Measurements from ENCODE around the gene DGCR2. TPM values are rescaled to one million over a fixed set of nuclear protein-coding genes. Genes with fewer than 3 reads are reported as not detected.
"Not testable (repeated sequence)": the region's sequence is repeated elsewhere in the genome, so short reads cannot be mapped to it uniquely, and the experiment has no call there.

The DGCR2 gene
- total RNA-seq, 1 donor from 2014 or later = 35.2 TPM

GRCh38 chr22:19094393-19094997, 27.7 kb downstream of the DGCR2 start:
- intact Hi-C loops (cut with DNase I) = no loop called here
- DNase-seq (ENCODE audit: low spot score) = no peak

GRCh38 chr22:19092725-19093124, 29.5 kb downstream of the DGCR2 start:
- DNase-seq (ENCODE audit: low spot score) = no peak
- intact Hi-C loops (cut with DNase I) = no loop called here

GRCh38 chr22:19090586-19091127, 31.6 kb downstream of the DGCR2 start:
- no peak for DNase-seq (ENCODE audit: low spot score)
- intact Hi-C loops (cut with DNase I) = no loop called here

DNA sequence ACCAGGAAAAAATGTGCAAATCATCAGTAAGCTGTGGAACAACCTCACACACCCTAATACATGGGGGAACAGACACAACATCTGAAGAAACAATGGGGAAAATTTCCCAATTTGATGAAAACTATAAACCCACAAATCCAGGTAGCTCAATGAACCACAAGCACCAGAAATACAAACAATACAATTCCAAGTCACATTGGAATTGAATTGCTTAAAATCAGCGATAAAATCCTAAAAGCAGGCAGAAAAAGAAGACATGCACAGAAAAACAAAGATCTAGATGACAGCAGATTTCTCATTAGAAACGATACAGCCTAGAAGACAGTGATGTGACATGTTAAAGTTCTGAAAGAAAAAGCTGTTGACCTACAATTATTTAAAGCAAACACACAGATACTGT, 32.0 kb downstream of the DGCR2 start:
- intact Hi-C loops (cut with DNase I) = no loop called here
- DNase-seq (ENCODE audit: low spot score) = no peak

GRCh38 chr22:19088866-19089595, 33.2 kb downstream of the DGCR2 start:
- intact Hi-C loops (cut with DNase I) = no loop called here
- DNase-seq (ENCODE audit: low spot score) = no peak

- DNase-seq (ENCODE audit: low spot score) = no peak
- intact Hi-C loops (cut with DNase I) = no loop called here
Observed at GRCh38 chr22:19086896-19087295, 35.3 kb downstream of the DGCR2 start.

- no peak for DNase-seq (ENCODE audit: low spot score)
- intact Hi-C loops (cut with DNase I) = no loop called here
Observed at GRCh38 chr22:19086417-19086816, 35.8 kb downstream of the DGCR2 start.

GRCh38 chr22:19085233-19085718, 36.9 kb downstream of the DGCR2 start:
- no peak for DNase-seq (ENCODE audit: low spot score)
- intact Hi-C loops (cut with DNase I) = no loop called here

- intact Hi-C loops (cut with DNase I) = not testable (repeated sequence)
Observed at GRCh38 chr22:19084586-19084985, 37.6 kb downstream of the DGCR2 start.

GRCh38 chr22:19084126-19084525, 38.1 kb downstream of the DGCR2 start:
- intact Hi-C loops (cut with DNase I); DNase-seq (ENCODE audit: low spot score): not testable (repeated sequence)

More at GRCh38 chr22:19084586-19084985, 37.6 kb downstream of the DGCR2 start:
- not testable (repeated sequence) for DNase-seq (ENCODE audit: low spot score)

GRCh38 chr22:19082793-19083192, 39.4 kb downstream of the DGCR2 start:
- no peak for DNase-seq (ENCODE audit: low spot score)

GRCh38 chr22:19082101-19082500, 40.1 kb downstream of the DGCR2 start:
- DNase-seq (ENCODE audit: low spot score) = no peak
- intact Hi-C loops (cut with DNase I) = no loop called here

More at GRCh38 chr22:19082793-19083192, 39.4 kb downstream of the DGCR2 start:
- intact Hi-C loops (cut with DNase I) = no loop called here

DNA sequence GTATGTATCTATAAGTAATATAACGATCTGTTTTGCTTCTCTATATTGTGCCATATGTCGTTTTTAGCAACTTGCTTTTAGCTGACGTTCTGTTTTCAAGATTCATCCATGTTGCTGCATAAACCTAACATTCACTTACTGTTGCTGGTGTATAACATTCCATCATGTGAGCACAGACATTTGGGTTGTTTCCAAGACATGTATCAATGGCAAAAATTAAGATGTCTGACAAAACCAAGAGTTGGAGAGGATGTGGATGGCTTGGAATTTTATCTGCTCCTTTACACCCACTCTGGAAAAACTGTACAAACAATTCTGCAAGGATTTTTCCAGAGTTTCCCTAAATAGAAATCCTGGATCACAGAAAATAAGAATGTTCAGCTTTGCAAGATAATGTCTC, 40.9 kb downstream of the DGCR2 start:
- DNase-seq (ENCODE audit: low spot score) = no peak
- intact Hi-C loops (cut with DNase I) = no loop called here

DNA sequence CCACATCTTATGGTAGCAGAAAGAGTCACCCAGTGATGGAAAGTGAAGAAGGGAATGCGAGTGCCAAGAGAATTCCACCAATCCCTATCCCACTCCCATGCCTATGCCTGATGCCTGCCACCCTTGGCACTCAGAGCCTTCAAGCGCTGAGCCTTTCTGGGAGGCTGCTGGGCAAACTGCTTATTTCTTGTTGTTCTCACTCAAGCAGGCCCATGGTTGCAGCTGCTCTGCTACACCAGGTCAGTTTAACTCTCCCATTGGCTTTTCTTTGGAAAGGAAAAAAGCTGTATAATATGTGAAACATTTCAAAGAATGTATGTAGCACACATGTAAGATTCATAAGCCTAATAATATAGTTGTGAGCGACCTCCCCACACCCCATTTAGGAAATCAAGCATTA, 41.4 kb downstream of the DGCR2 start:
- intact Hi-C loops (cut with DNase I) = no loop called here
- no peak for DNase-seq (ENCODE audit: low spot score)

DNA sequence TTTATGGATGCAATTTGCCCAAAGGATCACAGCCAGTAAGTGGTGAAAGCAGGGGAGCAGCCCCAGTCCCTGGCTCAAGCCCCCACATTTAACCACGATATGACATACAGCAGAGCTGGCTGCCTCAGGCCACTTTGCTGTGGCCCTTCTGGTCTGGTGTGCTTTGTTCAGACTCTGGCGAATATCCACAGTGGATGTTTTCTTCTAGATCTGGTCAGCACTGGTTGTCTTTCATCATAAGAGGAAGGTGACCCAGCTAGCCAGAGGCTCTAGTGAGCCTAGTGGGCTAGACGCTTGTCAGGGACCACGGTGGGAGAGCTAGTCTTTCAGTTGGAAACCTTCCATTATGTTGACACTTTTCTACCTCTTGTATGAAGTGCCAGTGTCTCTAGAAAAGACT, 42.5 kb downstream of the DGCR2 start:
- intact Hi-C loops (cut with DNase I) = no loop called here
- no peak for DNase-seq (ENCODE audit: low spot score)

DNA sequence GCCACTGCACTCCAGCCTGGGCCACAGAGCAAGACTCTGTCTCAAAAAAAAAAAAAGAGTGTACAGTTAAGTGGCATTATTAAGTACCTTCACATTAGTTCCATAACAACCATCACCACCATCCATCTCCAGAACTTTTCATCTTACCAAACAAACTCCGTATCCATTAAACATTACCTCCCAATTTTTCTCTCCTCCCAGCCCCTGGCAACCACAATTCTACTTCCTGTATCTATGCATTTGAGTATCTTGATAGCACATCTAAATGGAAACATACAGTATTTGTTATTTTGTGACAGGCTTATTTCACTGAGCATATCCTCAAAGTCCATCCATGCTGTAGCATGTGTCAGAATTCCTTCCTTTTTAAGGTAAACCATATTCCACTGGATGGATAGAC, 46.8 kb downstream of the DGCR2 start:
- DNase-seq (ENCODE audit: low spot score) = no peak
- intact Hi-C loops (cut with DNase I) = no loop called here

GRCh38 chr22:19072853-19073252, 49.4 kb downstream of the DGCR2 start:
- intact Hi-C loops (cut with DNase I); DNase-seq (ENCODE audit: low spot score): not testable (repeated sequence)

DNA sequence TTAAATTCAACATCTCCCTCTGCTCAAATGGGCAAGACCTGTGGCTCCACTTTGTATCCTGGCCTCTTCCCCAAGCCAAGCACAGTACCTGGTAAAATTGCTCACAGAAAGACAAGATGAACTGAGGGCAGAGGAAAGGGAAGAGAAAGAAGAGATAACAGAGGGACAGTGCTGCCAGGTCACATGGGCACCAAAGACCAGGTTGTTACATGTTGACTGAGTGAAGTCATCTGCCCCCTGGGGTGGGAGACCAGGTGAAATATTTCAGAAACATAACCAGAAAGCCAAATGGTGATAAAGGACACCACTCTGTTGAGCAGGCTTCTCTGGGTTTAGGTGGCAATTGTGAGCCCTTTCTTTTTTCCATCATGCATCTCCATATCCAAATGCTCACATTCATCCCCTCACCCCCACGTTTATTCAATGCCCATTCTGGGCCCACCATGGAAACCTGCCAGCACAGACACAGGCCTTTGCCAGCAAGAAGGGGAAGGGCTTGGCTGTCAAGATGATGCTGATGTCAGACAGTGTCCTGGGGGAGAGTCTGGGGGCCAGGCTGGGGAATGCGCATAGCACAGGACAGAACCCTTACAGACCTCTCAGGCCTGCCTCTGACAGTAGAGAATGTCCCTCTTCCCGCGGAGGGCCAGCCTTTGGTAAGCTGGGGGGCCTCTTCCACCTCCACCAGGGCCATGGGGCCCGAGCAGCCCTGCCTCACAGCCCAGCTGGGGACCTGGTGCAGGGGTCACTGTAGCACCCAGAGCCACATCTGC, 51.6 kb downstream of the DGCR2 start:
- DNase-seq (ENCODE audit: low spot score) = no peak
- intact Hi-C loops (cut with DNase I) = no loop called here

DNA sequence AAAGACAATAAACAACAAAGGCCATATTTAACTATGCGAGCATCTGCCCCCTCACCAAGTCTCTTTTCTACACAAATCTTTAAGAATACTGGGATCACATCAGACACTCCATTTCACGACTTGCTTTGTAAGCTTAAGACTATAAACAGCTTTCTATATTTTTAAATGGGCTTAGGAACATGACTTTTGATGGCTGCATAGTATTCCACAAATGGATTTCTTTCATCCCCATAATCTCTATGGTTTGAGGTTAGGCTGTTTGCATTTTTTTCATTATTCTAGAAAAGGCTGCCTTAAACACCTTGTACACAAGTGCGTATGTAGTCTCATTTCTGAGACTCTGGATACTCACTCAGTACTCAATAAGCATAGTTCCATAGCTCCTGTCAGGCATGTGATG, 52.8 kb downstream of the DGCR2 start:
- no peak for DNase-seq (ENCODE audit: low spot score)
- intact Hi-C loops (cut with DNase I) = loop anchor here (10.0 kb wide), 1 partner anchor 95 kb away; no protein-coding TSS in a partner anchor

DNA sequence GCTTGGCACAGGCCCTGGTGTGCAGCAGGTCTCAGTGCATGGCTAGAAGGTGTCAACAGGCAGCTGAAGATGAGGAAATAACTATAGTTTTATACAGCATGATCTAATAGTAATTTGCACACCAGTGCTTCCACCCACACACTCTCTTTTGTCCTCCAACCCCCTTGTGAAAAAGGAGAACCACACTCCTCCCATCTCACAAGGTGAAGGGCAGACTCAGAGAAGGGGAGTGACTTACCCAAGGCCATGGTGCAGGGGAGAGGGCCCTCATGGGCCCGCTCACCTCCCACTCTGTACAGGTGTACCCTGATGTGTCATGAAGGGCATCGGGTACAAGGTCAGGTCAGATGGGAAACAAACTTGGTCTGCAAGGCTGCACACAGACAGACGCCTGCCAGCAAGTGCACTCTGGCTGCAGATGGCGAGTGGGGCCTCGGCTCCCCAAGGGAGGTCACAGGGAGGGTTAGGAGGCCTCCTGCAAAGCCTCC, 53.4 kb downstream of the DGCR2 start:
- intact Hi-C loops (cut with DNase I) = loop anchor here (10.0 kb wide), 1 partner anchor 94 kb away; no protein-coding TSS in a partner anchor
- DNase-seq (ENCODE audit: low spot score) = no peak
